Mucosa of stomach (tissue), 1 donor: ENCODE measurements around the gene CLCNKA.
"Not testable (repeated sequence)": the region's sequence is repeated elsewhere in the genome, so short reads cannot be mapped to it uniquely, and the experiment has no call there.

Experiments
- H3K27me3 ChIP-seq: one replicate; pipeline ENCODE4 v1.7.0; 2013; ENCODE audit warnings: mild to moderate bottlenecking, low read length; ENCODE audit not compliant: control insufficient read depth, insufficient read depth
- H3K36me3 ChIP-seq: one replicate; pipeline ENCODE4 v1.7.0; 2013; ENCODE audit warnings: low read length; ENCODE audit not compliant: control insufficient read depth, insufficient read depth
- H3K4me1 ChIP-seq: one replicate; pipeline ENCODE4 v1.7.0; 2013; ENCODE audit warnings: mild to moderate bottlenecking, low read length; ENCODE audit not compliant: control insufficient read depth, insufficient read depth
- H3K4me3 ChIP-seq: one replicate; pipeline ENCODE4 v1.7.0; 2013; ENCODE audit warnings: low read length
- H3K9ac ChIP-seq: one replicate; pipeline ENCODE4 v1.7.0; 2013; ENCODE audit warnings: mild to moderate bottlenecking, low read length, moderate library complexity
- H3K9me3 ChIP-seq: one replicate; pipeline ENCODE4 v1.7.0; 2013; ENCODE audit warnings: mild to moderate bottlenecking, low read length, moderate library complexity; ENCODE audit not compliant: control insufficient read depth
- donor health status: Pancreatic carcinoma.

Gene CLCNKA

DNA sequence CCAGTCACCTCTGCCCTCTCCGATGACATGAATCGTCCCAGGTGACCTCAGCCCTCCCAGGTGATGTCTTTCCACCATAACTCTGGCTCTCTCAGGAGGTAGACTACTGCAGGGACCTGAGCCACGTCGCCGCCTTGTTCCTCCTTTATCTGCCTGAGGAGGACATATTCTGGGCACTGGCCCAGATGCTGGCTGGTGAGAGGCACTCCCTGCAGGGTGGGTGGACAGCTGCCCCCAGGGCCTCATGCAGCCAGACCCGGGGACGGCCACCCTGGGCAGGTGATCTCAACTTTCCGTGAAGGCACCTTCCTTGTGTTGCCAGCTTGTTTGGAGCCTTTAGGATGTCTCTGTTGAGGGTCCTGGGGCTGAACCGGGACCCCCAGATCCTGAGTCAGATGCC, 32.1 kb upstream of the CLCNKA start:
- Histone ChIP-seq H3K9ac (no peak overlapping the region), H3K9me3 (no peaks in the 10 kb centered on the region), H3K4me1 (no peaks in the 10 kb centered on the region), H3K4me3 (no peak overlapping the region), H3K27me3 (peaks cover 2% of the 10 kb centered on the region), H3K36me3 (no peaks in the 10 kb centered on the region)

DNA sequence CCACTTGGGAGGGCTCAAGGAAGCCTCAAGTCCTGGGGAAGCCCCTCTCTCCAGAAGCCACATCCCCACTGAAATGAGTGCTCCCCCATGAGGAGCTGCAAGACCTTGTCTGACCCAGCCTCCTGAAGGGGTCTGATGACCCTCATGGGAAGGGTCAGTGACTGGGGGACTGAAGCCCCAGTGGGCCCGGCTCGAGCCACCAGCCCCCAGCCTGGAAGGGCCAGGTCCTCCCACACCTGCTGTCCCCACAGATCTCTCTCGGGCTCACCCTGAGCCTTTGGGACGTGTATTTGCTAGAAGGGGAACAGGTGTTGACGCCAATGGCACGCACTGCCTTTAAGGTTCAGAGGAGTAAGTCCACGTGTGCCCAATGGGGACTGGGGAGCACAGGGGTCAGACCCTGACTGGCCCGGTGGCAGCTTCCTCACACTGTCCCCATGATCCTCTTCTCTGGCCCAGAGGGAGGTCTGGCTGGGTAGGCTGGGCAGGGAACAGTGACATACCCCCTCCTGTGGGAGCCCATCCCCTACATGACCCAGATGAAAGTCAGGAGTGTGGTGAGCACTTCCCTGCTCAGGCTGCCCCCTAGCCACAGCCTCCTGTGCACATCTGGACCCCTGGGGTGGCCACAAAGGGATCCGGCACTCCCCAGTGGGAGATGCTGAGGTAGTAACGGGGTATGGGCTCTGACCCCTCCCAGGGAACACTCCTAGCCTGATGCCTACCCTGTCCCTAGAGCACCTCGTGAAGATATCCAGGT, 30.2 kb upstream of the CLCNKA start:
- no peaks in the 10 kb centered on the region for H3K4me1 ChIP-seq
- H3K4me3 ChIP-seq, result no peak overlapping the region
- H3K27me3 ChIP-seq, result peaks cover 2% of the 10 kb centered on the region
- H3K9ac ChIP-seq, result no peak overlapping the region
- no peaks in the 10 kb centered on the region for H3K9me3 ChIP-seq
- no peaks in the 10 kb centered on the region for H3K36me3 ChIP-seq

DNA sequence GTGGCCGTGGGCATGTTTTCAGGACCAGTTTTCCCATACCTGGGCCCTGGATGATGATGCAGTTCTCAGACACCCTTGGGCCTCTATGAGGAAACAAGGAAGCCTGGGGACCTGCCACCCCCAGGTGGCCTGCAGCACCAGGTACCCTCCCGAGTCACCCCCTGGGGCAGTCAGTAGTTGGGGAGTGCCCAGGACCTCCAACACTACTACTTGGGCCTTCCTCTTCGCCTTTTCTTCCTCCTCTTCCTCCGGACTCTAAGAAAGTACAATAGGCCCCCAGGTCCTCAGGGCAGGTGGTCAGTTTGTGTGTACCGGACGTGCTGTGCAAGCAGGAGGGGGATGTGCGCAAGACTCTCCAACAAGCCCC, 29.7 kb upstream of the CLCNKA start:
- Histone ChIP-seq H3K9me3 (no peaks in the 10 kb centered on the region), H3K4me1 (no peaks in the 10 kb centered on the region), H3K27me3 (peaks cover 2% of the 10 kb centered on the region), H3K4me3 (no peak overlapping the region), H3K9ac (no peak overlapping the region), H3K36me3 (no peaks in the 10 kb centered on the region)

DNA sequence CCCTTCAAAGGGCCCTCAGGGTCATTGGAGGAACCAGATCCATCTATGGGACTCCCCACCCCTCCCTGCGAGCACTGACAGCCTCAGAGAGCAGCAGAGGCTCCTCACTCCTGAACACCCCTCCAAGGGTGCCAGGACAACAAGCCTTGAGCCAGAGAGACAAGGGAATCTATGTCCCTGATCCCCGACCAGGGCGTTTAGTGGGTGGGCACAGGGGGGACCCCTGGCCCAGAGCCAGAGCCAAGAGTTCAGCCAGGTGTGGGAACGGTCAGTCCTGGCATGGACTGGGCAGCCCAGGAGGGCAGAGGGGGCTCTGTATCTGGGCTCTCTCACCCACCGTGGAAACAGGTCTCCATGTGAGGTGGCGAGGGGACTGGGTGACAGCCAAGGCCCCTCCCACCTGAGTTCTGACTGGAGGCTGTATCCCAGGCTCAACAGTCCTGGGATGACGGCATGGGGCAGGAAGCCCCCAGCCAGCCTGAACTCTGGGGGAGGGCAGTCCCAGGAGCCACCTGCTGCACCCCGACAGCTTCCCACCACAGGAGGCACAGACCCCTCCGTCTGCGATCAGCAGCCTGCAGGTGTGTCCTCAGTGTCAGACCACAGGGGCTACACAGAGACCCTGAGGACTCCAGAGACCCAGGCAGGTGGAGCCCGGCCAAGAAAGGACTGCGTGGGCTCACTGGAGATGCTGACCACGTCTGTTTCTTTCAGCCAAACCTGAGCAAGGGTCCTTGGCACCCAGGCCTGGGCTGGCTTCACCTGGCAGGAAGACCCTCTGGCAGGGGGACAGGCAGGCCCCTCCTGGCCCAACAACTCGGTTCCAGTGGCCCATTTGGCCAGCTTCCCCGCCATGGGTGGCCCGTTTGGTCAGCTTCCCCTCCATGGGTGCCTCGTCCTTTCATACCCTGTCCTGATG, 29.0 kb upstream of the CLCNKA start:
- Histone ChIP-seq H3K27me3 (peaks cover 2% of the 10 kb centered on the region), H3K36me3 (no peaks in the 10 kb centered on the region), H3K9me3 (no peaks in the 10 kb centered on the region), H3K4me3 (no peak overlapping the region), H3K4me1 (no peaks in the 10 kb centered on the region), H3K9ac (no peak overlapping the region)

DNA sequence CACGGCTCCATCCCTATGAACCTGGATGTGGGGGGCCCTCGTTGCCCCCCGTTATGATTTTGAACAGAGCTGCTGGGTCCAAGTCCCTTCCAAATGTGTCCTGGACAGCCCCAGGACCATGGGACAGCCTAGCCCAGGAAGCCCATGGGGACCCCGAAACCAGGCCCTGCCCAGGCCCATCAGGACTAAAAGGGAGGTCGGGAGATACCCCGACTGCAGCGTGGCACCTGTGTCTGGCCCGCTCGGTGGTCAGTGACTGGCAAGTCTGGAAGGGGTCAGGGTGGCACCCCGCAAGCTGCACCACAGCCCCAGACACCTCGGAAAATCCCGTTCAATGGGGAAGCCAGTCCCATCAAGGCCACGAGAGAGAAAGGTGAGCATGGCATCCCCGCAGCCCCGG, 28.2 kb upstream of the CLCNKA start:
- no peak overlapping the region for H3K9ac ChIP-seq
- H3K27me3 ChIP-seq, result peaks cover 2% of the 10 kb centered on the region
- H3K9me3 ChIP-seq, result no peaks in the 10 kb centered on the region
- no peak overlapping the region for H3K4me3 ChIP-seq
- no peaks in the 10 kb centered on the region for H3K36me3 ChIP-seq
- no peaks in the 10 kb centered on the region for H3K4me1 ChIP-seq

DNA sequence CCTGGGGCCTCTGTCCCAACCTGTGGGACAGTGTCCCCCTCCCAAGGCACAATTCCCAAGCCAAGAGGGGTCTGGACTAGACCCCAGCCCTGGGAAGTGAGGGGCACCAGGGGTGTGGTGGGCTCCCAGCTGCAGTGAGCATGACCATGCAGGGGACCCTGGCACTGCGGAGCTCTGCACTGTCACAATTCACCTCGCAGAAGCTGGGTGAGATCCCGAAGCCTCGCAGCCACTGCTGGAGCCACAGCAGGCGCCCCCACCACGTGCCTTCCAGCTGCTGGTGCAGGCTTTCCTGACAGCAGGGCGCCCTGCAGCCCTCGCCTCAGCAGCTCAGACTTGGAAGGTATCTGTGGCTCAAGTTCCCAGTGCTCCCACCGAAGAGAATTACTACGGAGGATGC, 27.8 kb upstream of the CLCNKA start:
- Histone ChIP-seq H3K9me3 (no peaks in the 10 kb centered on the region), H3K9ac (no peak overlapping the region), H3K27me3 (peaks cover 2% of the 10 kb centered on the region), H3K4me3 (no peak overlapping the region), H3K36me3 (no peaks in the 10 kb centered on the region), H3K4me1 (no peaks in the 10 kb centered on the region)

DNA sequence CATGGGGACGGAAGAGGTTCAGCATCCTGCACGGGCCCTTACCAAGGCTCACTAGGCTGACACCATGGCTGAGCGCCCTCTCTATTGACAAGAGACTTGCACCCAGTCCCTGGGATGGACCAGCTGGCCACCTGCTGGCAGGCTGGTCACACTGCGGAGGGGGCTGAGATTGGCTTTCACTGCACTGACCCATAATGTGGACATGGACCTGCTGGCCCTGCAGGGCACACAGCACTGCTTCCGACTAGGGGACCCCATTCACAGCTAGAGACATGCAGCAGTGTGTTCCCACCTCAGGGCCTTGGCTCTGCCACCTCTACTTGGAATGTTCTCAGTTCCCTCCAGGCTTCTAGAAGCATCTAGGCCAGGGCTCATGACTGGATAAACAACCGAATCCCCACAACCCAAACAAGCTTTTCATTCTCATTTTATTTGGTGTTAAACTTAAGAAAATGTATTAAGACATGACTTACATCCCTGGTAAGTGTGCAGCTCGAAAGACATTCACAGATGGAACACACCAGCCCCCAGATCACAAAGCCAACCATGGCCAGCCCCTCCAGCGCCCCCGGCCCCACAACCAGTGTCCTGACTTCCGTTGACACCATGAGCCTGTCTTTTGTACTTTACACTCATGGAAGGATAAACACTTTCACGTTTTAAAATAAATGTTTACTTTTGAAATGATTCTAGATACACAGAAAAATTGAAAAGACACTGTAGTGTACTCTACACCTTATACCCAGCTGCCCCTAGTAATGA, 27.1 kb upstream of the CLCNKA start:
- H3K4me3 ChIP-seq, result no peak overlapping the region
- no peaks in the 10 kb centered on the region for H3K4me1 ChIP-seq
- no peak overlapping the region for H3K9ac ChIP-seq
- no peaks in the 10 kb centered on the region for H3K9me3 ChIP-seq
- no peaks in the 10 kb centered on the region for H3K36me3 ChIP-seq
- H3K27me3 ChIP-seq, result peaks cover 2% of the 10 kb centered on the region

DNA sequence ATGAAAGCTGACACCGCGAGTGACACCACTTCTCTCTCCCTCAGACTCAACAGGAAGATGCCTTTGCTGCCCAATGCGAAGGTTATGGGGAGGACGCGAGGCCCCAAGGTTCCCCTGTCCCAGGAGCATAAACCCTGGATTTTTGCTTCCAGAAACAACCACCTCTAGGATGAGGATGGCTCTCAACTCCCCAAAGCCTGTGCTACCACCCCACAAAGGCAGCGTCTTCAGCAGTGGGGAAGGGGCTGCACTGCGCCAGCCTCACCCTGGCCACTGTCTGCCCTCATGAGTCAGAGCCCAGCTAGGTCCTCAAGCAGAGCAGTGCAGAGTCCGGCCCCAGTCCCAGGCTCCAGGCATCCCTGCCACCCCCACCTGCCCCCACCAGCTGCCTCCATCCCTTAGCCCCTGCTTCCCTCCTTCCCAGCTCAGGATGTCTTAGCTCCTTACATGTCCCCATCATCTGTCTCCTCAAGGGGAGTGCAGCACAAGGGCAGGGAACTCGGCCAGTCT, 24.7 kb upstream of the CLCNKA start:
- no peaks in the 10 kb centered on the region for H3K9me3 ChIP-seq
- H3K4me1 ChIP-seq, result no peaks in the 10 kb centered on the region
- H3K36me3 ChIP-seq, result no peaks in the 10 kb centered on the region
- H3K4me3 ChIP-seq, result no peak overlapping the region
- no peaks in the 10 kb centered on the region for H3K27me3 ChIP-seq
- H3K9ac ChIP-seq, result no peak overlapping the region

DNA sequence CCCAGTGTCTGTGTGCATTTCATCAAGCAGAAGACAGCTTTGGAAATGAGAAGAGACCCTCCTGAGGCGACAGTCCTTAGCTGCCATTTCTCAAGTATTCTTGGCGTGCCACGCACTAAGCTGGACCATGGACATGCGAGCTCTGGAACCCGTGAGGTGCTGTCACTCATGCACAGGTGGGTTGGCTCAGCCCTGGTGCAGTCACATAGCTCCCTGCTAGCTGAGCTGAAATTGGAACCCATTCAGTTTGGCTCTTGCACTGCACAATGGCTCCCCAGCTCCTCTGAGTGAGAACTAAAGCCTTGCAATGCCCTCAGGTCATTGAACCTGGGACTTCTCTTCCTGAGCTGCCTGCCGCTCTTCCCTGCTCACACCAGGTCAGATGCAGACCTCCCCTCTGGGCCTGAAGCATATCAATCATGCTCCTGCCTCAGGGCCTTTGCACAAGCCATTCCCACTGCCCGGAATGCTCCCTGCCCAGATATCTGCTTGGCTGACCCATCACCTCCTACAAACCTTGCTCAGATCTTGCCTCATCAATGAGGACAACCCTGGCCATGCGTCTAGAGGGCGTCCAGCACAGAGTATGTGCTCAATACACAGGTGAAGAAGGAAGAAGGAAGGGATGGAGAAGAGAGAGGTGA, 24.1 kb upstream of the CLCNKA start:
- Histone ChIP-seq H3K9ac (no peak overlapping the region), H3K36me3 (no peaks in the 10 kb centered on the region), H3K4me1 (no peaks in the 10 kb centered on the region), H3K9me3 (no peaks in the 10 kb centered on the region), H3K4me3 (no peak overlapping the region), H3K27me3 (no peaks in the 10 kb centered on the region)

DNA sequence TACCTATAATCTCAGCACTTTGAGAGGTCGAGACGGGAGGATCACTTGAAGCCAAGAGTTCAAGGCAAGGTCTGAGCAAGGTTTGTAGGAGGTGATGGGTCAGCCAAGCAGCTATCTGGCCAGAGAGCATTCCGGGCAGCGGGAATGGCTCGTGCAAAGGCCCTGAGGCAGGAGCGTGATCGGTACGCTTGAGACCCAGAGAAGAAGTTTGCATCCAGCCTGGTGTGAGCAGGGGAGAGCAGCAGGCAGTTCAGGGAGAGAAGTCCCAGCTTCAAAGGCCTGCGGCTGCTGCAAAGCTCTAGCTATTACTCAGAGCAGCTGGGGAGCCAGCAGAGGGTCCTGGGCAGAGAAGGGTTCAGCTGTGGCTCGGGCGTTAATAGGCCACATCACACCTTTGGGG, 22.9 kb upstream of the CLCNKA start:
- H3K27me3 ChIP-seq, result no peaks in the 10 kb centered on the region
- H3K36me3 ChIP-seq, result no peaks in the 10 kb centered on the region
- no peak overlapping the region for H3K9ac ChIP-seq
- H3K9me3 ChIP-seq, result no peaks in the 10 kb centered on the region
- no peak overlapping the region for H3K4me3 ChIP-seq
- H3K4me1 ChIP-seq, result no peaks in the 10 kb centered on the region

DNA sequence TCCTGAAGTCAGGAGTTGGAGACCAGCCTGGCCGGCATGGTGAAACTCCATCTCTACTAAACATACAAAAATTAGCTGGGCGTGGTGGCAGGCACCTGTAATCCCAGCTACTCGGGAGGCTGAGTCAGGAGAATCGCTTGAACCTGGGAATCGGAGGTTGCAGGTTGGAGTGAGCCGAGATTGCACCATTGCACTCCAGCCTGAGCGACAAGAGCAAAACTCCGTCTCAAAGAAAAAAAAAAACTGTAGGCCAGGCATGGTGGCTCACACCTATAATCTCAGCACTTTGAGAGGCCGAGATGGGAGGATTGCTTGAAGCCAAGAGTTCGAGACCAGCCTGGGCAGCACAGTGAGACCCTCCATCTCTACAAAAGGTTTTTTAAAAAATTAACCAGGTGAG, 20.6 kb upstream of the CLCNKA start:
- not testable (repeated sequence) for H3K27me3 ChIP-seq, H3K36me3 ChIP-seq, H3K9ac ChIP-seq, H3K9me3 ChIP-seq, H3K4me3 ChIP-seq, H3K4me1 ChIP-seq
